ENCODE results near the gene PBX1.

The PBX1 gene

GRCh38 chr1:164765992-164766720 is 207.2 kb downstream of the PBX1 start:
- Histone ChIP-seq H3K27me3 (ENCODE audit: insufficient read depth, low read depth) (no peaks in the 10 kb centered on the region), H3K36me3 (ENCODE audit: insufficient read depth) (no peaks in the 10 kb centered on the region), H3K4me2 (peak overlapping the region; percentile 12), H4K20me1 (ENCODE audit: insufficient read depth) (no peaks in the 10 kb centered on the region), H3K9ac (no peak overlapping the region), H2AFZ (ENCODE audit: low read depth) (no peak overlapping the region), H3K4me1 (ENCODE audit: low read depth, poor library complexity, severe bottlenecking) (peaks cover 62% of the 10 kb centered on the region), H3K27ac (no peak overlapping the region), H3K4me3 (IDR thresholded peaks at IDR 0.05; ENCODE audit: insufficient read depth, low read depth, low read length) (no peak overlapping the region), H3K79me2 (ENCODE audit: insufficient read depth, low read depth) (no peaks in the 10 kb centered on the region)
- no peak for TF ChIP-seq CTCF (conservative IDR thresholded peaks at IDR 0.05; ENCODE audit: low read depth, low read length)

GRCh38 chr1:164767752-164768402 is 208.9 kb downstream of the PBX1 start:
- Histone ChIP-seq H3K9ac (peak overlapping the region; percentile 25; the same call in 1 of the 2 replicates), H3K27me3 (ENCODE audit: insufficient read depth, low read depth) (no peaks in the 10 kb centered on the region), H3K27ac (peak overlapping the region; percentile 72), H4K20me1 (ENCODE audit: insufficient read depth) (no peaks in the 10 kb centered on the region), H3K4me1 (ENCODE audit: low read depth, poor library complexity, severe bottlenecking) (peaks cover 79% of the 10 kb centered on the region), H2AFZ (ENCODE audit: low read depth) (peak overlapping the region; percentile 50), H3K36me3 (ENCODE audit: insufficient read depth) (no peaks in the 10 kb centered on the region), H3K4me3 (IDR thresholded peaks at IDR 0.05; ENCODE audit: insufficient read depth, low read depth, low read length) (no peak overlapping the region), H3K4me2 (peak overlapping the region; percentile 74), H3K79me2 (ENCODE audit: insufficient read depth, low read depth) (no peaks in the 10 kb centered on the region)
- TF ChIP-seq CTCF (conservative IDR thresholded peaks at IDR 0.05; ENCODE audit: low read depth, low read length): no peak

- Histone ChIP-seq H3K9ac (no peak overlapping the region), H3K79me2 (ENCODE audit: insufficient read depth, low read depth) (no peaks in the 10 kb centered on the region), H4K20me1 (ENCODE audit: insufficient read depth) (no peaks in the 10 kb centered on the region), H3K4me3 (IDR thresholded peaks at IDR 0.05; ENCODE audit: insufficient read depth, low read depth, low read length) (no peak overlapping the region), H3K36me3 (ENCODE audit: insufficient read depth) (no peaks in the 10 kb centered on the region), H3K27ac (peak overlapping the region; percentile 72; the same call in 1 of the 2 replicates), H3K27me3 (ENCODE audit: insufficient read depth, low read depth) (no peaks in the 10 kb centered on the region), H2AFZ (ENCODE audit: low read depth) (peak overlapping the region; percentile 50; the same call in 1 of the 2 replicates), H3K4me2 (peak overlapping the region; percentile 74), H3K4me1 (ENCODE audit: low read depth, poor library complexity, severe bottlenecking) (peaks cover 86% of the 10 kb centered on the region)
- no peak for TF ChIP-seq CTCF (conservative IDR thresholded peaks at IDR 0.05; ENCODE audit: low read depth, low read length)
These were observed 209.6 kb downstream of the PBX1 start for GRCh38 chr1:164768619-164769018.

- H3K27ac ChIP-seq: no peak overlapping the region
- no peak overlapping the region for H3K9ac ChIP-seq
- no peaks in the 10 kb centered on the region for H4K20me1 ChIP-seq (ENCODE audit: insufficient read depth)
- H3K79me2 ChIP-seq (ENCODE audit: insufficient read depth, low read depth): no peaks in the 10 kb centered on the region
- no peak overlapping the region for H3K4me3 ChIP-seq (IDR thresholded peaks at IDR 0.05; ENCODE audit: insufficient read depth, low read depth, low read length)
- no peaks in the 10 kb centered on the region for H3K27me3 ChIP-seq (ENCODE audit: insufficient read depth, low read depth)
- TF ChIP-seq CTCF (conservative IDR thresholded peaks at IDR 0.05; ENCODE audit: low read depth, low read length): no peak
- peaks cover 96% of the 10 kb centered on the region for H3K4me1 ChIP-seq (ENCODE audit: low read depth, poor library complexity, severe bottlenecking)
- no peaks in the 10 kb centered on the region for H3K36me3 ChIP-seq (ENCODE audit: insufficient read depth)
- H3K4me2 ChIP-seq: no peak overlapping the region; the same call in 1 of the 2 replicates
- H2AFZ ChIP-seq (ENCODE audit: low read depth): no peak overlapping the region
These were observed 210.6 kb downstream of the PBX1 start for GRCh38 chr1:164769486-164770130.
